NK-92 (cell line): ENCODE results near the gene TANGO2.

Experiments
- DNase-seq: peaks from one replicate; lab custom pipeline; 2025; ENCODE audit not compliant: unreplicated experiment; lab: John Stamatoyannopoulos, UW

Gene TANGO2

DNA sequence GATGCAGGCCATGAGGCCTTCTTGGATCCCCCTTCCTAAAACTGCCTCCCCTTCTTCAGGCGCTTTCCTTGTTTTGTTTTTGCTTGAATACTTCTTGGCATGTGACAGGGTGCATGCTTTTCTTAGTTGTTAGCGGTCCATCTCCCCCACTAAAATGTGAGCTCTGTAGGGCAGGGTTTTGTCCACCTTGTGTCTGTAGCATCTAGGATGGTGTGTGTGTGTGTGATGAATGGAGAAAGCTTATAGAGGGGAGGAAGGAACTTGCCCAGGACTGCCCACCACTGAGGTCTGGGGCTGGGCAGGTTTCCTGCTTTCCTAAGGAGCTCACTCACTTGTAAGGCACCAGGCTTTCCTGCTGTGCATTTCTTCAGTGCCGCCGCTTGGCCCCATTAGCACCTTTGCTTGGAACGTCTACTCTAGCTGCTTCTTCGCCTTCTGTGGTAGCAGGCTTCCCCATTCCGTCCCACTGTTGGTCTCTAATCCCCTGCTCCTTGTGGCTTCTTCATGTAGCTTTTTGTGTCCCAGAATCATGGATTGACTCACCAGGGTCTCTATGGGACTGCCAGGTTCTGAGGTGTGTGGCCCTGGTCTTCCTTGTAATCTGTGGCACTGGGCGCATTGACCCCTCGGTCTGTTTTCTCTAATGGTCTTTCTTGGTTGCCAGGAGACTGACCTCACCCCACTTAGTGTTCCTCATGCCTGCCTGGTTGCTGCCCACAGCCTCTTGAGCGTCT, 62.4 kb downstream of the TANGO2 start:
- no peak for DNase-seq

- DNase-seq, result no peak
Measured at GRCh38 chr22:20083891-20084546, 63.1 kb downstream of the TANGO2 start.

- no peak for DNase-seq
Measured at GRCh38 chr22:20084547-20085413, 63.9 kb downstream of the TANGO2 start.

DNA sequence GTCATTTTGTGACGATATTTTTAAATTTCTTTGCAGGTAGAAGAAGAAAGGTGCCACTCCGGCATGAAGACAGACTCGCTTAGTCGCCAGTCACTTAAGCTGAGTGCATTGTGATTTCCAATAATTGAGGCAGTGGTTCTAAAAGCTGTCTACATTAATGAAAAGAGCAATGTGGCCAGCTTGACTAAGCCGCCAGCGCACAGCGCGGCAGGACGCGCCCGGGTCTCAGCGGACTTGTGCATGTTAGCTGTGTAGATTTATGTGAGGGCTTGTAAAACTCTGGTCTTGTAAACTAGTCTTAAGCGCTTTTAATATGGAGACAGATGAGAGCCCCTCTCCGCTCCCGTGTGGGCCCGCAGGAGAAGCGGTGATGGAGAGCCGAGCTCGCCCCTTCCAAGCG, 64.7 kb downstream of the TANGO2 start:
- no peak for DNase-seq

DNA sequence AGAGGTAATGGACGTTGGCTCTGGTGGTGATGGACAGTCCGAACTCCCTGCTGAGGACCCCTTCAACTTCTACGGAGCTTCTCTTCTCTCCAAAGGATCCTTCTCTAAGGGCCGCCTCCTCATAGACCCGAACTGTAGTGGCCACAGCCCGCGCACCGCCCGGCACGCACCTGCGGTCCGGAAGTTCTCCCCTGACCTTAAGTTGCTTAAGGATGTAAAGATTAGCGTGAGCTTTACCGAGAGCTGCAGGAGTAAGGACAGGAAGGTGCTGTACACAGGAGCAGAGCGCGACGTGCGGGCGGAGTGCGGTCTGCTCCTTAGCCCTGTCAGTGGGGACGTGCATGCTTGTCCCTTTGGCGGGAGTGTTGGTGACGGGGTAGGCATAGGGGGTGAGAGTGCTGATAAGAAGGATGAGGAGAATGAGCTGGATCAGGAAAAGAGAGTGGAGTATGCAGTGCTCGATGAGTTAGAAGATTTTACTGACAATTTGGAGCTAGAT, 65.2 kb downstream of the TANGO2 start:
- DNase-seq, result no peak

DNA sequence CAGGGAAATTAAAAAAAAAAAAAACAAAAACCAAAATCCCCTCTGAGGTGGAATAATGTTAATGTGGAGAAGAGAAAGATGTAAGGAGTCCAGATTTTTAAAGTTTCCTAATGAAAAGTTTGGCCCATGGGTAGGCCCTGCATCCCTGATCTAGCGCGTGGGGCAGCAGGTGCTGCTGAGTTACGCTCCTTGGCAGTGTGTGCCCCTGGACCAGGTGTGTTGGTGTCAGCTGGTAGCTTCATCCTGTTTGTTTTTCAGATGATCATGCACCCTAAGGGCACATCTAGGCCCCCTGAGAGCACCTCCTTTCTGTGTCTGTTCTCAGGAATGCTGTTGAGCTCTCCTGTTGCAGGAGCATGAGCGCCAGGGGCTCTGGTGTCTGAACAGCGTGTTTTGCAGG, 65.9 kb downstream of the TANGO2 start:
- DNase-seq, result no peak

- no peak for DNase-seq
Measured at GRCh38 chr22:20087319-20088262, 66.7 kb downstream of the TANGO2 start.

GRCh38 chr22:20088263-20088648, 67.3 kb downstream of the TANGO2 start:
- DNase-seq, result no peak

DNA sequence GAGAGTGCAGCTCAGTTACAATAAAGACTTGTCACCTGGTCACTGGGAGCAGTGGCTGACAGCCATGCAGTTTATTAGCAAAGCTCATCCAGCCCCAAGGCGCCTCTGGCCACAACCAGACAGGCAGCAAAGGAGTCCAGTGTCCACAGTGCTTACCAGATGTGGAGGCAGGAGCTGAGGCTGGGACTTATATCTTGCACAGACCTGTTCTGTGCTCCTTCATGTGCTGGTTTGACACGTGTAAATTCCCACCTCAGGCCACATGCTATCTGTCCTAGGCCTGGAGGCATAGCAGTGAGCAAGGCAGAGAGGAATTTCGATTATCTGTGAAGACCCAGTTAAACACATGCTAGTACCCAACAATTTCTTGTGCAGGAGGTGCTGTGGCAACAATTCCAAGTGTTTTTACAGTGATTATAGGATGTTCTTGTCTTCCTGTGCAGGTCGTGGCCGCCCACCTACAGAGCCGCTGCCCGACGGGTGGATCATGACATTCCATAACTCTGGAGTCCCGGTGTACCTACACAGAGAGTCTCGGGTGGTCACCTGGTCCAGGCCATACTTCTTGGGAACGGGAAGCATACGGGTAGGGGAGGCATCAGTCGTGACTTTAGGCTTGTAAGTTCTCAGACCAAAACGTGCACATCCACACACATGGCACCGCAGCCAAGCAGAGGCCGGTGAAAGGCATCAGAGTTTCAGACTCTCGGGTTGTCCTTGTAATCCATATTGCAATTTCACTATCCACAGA, 68.5 kb downstream of the TANGO2 start:
- DNase-seq, result no peak

DNA sequence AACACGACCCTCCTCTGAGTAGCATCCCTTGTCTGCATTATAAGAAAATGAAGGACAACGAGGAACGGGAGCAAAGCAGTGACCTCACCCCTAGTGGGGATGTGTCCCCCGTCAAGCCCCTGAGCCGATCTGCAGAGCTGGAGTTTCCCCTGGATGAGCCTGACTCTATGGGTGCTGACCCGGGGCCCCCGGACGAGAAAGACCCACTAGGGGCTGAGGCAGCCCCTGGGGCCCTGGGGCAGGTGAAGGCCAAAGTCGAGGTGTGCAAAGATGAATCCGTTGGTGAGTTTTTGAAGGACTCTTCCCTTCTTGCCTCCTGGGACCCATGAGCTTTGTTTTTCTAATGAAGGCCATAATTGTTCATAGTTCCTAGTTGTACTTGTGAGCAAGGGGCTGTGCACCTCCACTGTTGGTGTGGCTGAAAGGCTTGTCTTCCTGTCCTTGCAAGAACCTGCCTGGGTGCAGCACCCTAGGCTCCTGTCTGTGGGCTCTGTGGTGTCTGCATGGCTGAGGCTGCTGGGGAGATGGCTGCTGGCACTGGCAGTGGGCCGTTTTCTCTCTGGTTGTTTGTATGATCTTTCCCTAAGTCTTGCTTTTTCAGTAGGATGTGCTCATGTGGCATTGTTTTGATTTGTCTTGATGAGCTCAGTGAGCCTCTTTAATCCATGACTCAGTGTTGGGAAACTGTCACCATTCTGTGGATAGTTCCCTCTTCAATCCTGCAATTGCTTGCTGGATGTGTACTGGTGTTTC, 69.2 kb downstream of the TANGO2 start:
- DNase-seq, result no peak

DNA sequence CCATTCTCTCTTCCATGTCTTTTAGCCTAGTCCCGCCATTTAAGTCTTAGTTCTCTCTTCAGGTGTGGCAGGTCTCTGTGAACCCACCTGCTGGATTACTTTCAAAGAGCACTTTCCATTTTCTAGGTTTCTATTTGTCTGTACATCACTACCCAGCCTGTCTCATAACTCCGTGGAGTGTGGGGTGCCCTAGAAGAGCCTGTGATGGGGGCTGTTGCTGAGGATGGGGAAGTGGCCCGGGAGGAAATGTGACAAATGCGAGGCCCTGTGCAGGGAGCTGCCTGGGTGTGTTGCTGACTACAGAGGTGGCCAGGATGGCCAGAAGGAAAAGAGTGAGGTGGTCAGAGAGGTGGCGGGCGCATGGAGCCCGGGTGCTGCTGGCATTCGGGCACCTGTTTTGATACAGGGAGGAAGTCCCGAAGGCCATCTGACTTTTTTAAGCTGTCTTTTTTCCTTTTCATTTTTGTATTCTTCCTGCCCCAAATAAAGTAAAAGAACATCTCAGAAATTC, 69.9 kb downstream of the TANGO2 start:
- no peak for DNase-seq

GRCh38 chr22:20091690-20092476, 71.0 kb downstream of the TANGO2 start:
- no peak for DNase-seq

- no peak for DNase-seq
Measured at GRCh38 chr22:20092477-20092854, 71.6 kb downstream of the TANGO2 start.

DNA sequence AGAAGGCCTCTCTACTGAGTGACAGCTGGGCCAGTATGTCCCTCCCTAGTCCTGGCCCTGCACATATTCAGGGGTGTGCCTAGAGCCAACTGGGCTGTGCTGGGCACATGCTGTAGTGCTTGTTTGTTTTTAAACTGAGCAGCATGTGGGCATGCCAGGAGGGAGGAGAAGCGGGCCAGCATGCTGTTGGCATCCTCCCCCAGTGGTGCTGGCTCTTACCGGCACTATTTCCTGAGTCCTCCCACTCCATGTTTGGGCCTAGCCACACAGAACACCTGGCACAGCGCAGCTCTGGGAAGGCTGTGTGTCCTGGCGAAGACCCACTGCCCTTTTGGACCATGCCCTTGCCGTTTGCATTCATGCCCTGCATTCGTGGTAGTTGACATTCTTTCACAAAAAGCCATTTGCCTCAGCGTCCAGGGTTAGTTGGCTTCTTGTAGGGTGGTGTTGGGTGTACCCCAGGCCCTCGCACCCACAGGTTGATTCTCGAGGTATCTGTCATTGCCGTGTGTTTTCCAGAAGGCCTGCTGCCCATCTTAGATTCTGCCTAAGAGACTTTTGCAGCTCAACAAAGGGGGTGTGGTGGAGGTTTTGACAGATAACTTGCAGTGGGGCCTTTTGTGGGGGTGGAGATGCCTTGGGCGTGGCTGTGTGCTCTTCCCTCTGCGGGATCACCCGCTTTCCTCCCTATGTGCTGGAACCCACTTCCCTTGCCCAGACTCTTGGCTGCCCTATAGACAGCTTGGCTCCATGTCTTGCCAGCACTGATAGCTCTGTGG, 72.7 kb downstream of the TANGO2 start:
- DNase-seq, result no peak

DNA sequence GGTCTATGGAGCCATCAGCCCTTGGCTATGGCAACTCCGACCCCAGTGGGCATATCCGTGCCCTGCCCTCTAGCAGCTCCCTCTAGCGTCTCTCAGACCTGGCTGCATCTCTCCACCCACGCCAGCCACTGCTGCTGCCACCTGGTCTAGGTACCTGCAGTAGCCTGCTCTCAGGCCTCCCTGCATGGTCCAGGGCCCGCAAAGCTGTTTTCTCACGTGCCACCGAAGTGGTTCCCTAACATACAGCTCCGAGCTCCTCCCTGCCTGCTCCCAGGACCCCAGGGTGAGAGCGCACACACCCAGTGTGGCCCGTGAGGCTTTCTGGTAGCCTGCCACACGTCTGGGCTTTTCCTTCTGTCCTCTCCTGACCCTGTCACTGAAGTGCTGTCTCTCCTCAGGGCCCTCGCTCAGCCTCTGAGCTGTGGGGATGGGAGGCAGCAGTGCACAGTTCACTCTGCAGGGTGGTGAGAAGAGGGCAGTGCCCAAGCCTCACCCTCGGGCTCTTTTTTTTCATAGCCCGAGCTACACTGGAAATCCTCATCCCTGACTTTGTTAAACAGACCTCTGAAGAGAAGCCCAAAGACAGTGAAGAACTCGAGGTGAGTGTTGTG, 73.4 kb downstream of the TANGO2 start:
- no peak for DNase-seq

GRCh38 chr22:20095521-20095920, 74.6 kb downstream of the TANGO2 start:
- no peak for DNase-seq
